WTC11 (cell line): ENCODE data around the gene TMEM88.

ENCODE experiments used
- CTCF ChIP-seq: fragments of 200-600 bp; IDR thresholded peaks from 2 replicates; pipeline ENCODE4 v1.8.0; 2022; ENCODE audit warnings: antibody characterized with exemption
- HMGXB4 ChIP-seq: sonication (generic); formaldehyde crosslinking; IDR thresholded peaks from 2 replicates; pipeline ENCODE4 v1.8.1; 2023; ENCODE audit warnings: mild to moderate bottlenecking, moderate library complexity, missing genetic modification reagents
- SMAD3 ChIP-seq: sonication (generic); formaldehyde crosslinking; IDR thresholded peaks from 2 replicates; pipeline ENCODE4 v1.8.0; 2022; ENCODE audit warnings: missing genetic modification reagents, mild to moderate bottlenecking, borderline replicate concordance

DNA sequence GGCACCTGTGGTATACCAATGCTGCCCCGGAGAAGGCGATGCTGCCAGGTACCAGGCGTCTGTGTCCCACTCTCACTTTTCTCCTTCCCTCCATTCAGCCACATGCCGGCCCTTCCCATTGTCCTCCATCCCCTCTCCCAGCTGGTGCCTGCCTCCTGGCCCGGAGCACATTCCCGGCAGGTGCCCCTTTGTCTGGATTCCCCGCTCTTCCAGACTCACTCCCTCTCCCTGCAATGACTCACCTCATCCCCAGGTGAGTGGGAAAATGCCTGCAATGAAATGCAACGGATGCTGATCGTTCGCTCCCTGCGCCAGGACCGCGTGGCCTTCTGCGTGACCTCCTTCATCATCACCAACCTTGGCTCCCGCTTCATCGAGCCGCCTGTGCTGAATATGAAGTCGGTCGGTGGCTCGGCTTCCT, 31.3 kb upstream of the TMEM88 start:
- no peak for TF ChIP-seq CTCF
- no peak for TF ChIP-seq HMGXB4 (CRISPR knock-in tag)
- no peak for TF ChIP-seq SMAD3 (CRISPR knock-in tag)
